ENCODE data around the gene CGNL1.

The CGNL1 gene

GRCh38 chr15:57495041-57495440 is 118.7 kb downstream of the CGNL1 start:
- DNase-seq (ENCODE audit: low read depth in 1 of 2, low spot score in 1 of 2): no peak

GRCh38 chr15:57495554-57496165 is 119.4 kb downstream of the CGNL1 start:
- DNase-seq (ENCODE audit: low read depth in 1 of 2, low spot score in 1 of 2): no peak

GRCh38 chr15:57496594-57496945 is 120.3 kb downstream of the CGNL1 start:
- DNase-seq (ENCODE audit: low read depth in 1 of 2, low spot score in 1 of 2): no peak

GRCh38 chr15:57496946-57497869 is 120.9 kb downstream of the CGNL1 start:
- DNase-seq (ENCODE audit: low read depth in 1 of 2, low spot score in 1 of 2): no peak

- DNase-seq (ENCODE audit: low read depth in 1 of 2, low spot score in 1 of 2): no peak
Measured at GRCh38 chr15:57500256-57500655, 124.0 kb downstream of the CGNL1 start.

GRCh38 chr15:57500979-57501576 is 124.8 kb downstream of the CGNL1 start:
- DNase-seq (ENCODE audit: low read depth in 1 of 2, low spot score in 1 of 2): no peak

GRCh38 chr15:57502116-57502515 is 125.8 kb downstream of the CGNL1 start:
- DNase-seq (ENCODE audit: low read depth in 1 of 2, low spot score in 1 of 2): no peak

- no peak for DNase-seq (ENCODE audit: low read depth in 1 of 2, low spot score in 1 of 2)
Measured at GRCh38 chr15:57503051-57503702, 126.9 kb downstream of the CGNL1 start.

GRCh38 chr15:57503911-57504598 is 127.8 kb downstream of the CGNL1 start:
- DNase-seq (ENCODE audit: low read depth in 1 of 2, low spot score in 1 of 2): no peak

- DNase-seq (ENCODE audit: low read depth in 1 of 2, low spot score in 1 of 2): no peak
Measured at GRCh38 chr15:57504599-57504940, 128.3 kb downstream of the CGNL1 start.

- DNase-seq (ENCODE audit: low read depth in 1 of 2, low spot score in 1 of 2): no peak
Measured at GRCh38 chr15:57505056-57505715, 128.9 kb downstream of the CGNL1 start.

GRCh38 chr15:57505949-57506391 is 129.7 kb downstream of the CGNL1 start:
- DNase-seq (ENCODE audit: low read depth in 1 of 2, low spot score in 1 of 2): no peak

- DNase-seq (ENCODE audit: low read depth in 1 of 2, low spot score in 1 of 2): no peak
Measured at GRCh38 chr15:57506422-57506821, 130.1 kb downstream of the CGNL1 start.

- no peak for DNase-seq (ENCODE audit: low read depth in 1 of 2, low spot score in 1 of 2)
Measured at GRCh38 chr15:57507111-57507510, 130.8 kb downstream of the CGNL1 start.

GRCh38 chr15:57509126-57509525 is 132.8 kb downstream of the CGNL1 start:
- DNase-seq (ENCODE audit: low read depth in 1 of 2, low spot score in 1 of 2): no peak

GRCh38 chr15:57509965-57510364 is 133.7 kb downstream of the CGNL1 start:
- no peak for DNase-seq (ENCODE audit: low read depth in 1 of 2, low spot score in 1 of 2)

- DNase-seq (ENCODE audit: low read depth in 1 of 2, low spot score in 1 of 2): no peak
Measured at GRCh38 chr15:57510647-57511046, 134.3 kb downstream of the CGNL1 start.

GRCh38 chr15:57516327-57517029 is 140.2 kb downstream of the CGNL1 start:
- DNase-seq (ENCODE audit: low read depth in 1 of 2, low spot score in 1 of 2): no peak

GRCh38 chr15:57517030-57517671 is 140.8 kb downstream of the CGNL1 start:
- DNase-seq (ENCODE audit: low read depth in 1 of 2, low spot score in 1 of 2): no peak
